Measurements from ENCODE around the gene IGSF23. TPM values are rescaled to one million over a fixed set of nuclear protein-coding genes. Genes with fewer than 3 reads are reported as not detected.
A peak's percentile ranks its signal among the peaks of the same experiment; 100 is the strongest.

The IGSF23 gene
- total RNA-seq, 4 donors from 2014 or later = not detected

DNA sequence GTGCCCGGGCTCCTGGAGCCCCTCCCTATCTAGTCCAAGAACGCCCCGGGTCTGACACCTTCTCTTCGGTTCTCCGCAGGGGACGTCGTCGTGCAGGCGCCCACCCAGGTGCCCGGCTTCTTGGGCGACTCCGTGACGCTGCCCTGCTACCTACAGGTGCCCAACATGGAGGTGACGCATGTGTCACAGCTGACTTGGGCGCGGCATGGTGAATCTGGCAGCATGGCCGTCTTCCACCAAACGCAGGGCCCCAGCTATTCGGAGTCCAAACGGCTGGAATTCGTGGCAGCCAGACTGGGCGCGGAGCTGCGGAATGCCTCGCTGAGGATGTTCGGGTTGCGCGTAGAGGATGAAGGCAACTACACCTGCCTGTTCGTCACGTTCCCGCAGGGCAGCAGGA, 33.8 kb downstream of the IGSF23 start:
- H3K4me3 ChIP-seq (ENCODE audit: low read depth, poor library complexity, severe bottlenecking) = no peak overlapping the region
- intact Hi-C loops (cut with DNase I; ENCODE audit: low total_unique reads) = no loop called here
- WGBS, 2 donors = 57 to 78% methylated on average over 30 to 31 of the region's 31 CpGs
- DNase-seq (ENCODE audit: low spot score in 2 of 2) = no peak
- no peak for TF ChIP-seq POLR2A (IDR thresholded peaks at IDR 0.05)
- TF ChIP-seq, protein P1, sequence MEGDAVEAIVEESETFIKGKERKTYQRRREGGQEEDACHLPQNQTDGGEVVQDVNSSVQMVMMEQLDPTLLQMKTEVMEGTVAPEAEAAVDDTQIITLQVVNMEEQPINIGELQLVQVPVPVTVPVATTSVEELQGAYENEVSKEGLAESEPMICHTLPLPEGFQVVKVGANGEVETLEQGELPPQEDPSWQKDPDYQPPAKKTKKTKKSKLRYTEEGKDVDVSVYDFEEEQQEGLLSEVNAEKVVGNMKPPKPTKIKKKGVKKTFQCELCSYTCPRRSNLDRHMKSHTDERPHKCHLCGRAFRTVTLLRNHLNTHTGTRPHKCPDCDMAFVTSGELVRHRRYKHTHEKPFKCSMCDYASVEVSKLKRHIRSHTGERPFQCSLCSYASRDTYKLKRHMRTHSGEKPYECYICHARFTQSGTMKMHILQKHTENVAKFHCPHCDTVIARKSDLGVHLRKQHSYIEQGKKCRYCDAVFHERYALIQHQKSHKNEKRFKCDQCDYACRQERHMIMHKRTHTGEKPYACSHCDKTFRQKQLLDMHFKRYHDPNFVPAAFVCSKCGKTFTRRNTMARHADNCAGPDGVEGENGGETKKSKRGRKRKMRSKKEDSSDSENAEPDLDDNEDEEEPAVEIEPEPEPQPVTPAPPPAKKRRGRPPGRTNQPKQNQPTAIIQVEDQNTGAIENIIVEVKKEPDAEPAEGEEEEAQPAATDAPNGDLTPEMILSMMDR (IDR thresholded peaks at IDR 0.05) = no peak

DNA sequence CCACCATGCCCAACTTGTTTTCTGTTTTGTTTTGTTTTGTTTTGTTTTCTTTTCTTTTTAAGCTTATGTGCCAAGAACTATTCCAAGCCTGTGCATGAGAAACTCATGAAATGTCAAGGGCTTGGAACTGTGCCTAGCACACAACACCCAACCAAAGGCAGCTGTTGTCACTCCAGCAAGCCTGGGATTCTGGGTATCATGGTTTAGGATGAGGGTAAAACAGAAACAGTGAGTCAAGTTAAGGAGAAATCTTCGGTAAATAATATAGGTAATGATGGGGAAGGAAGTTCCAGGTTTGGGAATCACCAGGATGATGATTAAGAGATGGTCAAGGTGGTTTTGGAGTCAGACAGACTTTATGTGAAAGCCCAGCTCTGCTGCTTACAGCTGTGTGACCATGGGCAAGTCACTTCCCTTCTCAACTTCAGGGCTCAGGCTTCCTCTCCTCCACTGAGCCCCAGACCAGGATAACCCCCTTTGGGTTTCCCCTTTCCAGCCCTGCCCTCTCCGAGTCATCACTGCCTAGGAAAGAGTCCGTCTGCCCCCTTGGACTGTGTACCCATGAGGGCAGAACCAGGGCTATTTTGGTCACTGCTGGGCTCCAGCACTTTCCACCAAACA, 35.4 kb downstream of the IGSF23 start:
- TF ChIP-seq POLR2A (IDR thresholded peaks at IDR 0.05) = no peak
- TF ChIP-seq, protein P1 (IDR thresholded peaks at IDR 0.05) = no peak
- intact Hi-C loops (cut with DNase I; ENCODE audit: low total_unique reads) = no loop called here
- WGBS, 2 donors = 70 to 75% methylated on average over 3 of the region's 3 CpGs
- DNase-seq (ENCODE audit: low spot score in 2 of 2) = no peak
- no peak overlapping the region for H3K4me3 ChIP-seq (ENCODE audit: low read depth, poor library complexity, severe bottlenecking)

DNA sequence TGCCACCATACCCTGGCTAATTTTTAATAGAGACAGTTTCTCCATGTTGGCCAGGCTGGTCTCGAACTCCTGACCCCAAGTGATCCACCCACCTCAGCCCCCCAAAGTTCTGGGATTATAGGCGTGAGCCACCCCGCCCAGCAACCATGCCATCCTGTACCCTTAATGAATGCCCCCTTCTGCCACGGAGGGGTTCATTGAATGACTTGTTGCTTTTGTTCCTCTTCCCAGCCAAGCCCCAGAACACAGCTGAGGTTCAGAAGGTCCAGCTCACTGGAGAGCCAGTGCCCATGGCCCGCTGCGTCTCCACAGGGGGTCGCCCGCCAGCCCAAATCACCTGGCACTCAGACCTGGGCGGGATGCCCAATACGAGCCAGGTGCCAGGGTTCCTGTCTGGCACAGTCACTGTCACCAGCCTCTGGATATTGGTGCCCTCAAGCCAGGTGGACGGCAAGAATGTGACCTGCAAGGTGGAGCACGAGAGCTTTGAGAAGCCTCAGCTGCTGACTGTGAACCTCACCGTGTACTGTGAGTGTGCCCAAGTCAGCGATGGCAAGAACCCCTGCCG, 36.3 kb downstream of the IGSF23 start:
- 88 to 94% methylated on average over 12 to 14 of the region's 15 CpGs for WGBS, 2 donors
- no peak for DNase-seq (ENCODE audit: low spot score in 2 of 2)
- intact Hi-C loops (cut with DNase I; ENCODE audit: low total_unique reads) = no loop called here
- no peak for TF ChIP-seq POLR2A (IDR thresholded peaks at IDR 0.05)
- TF ChIP-seq, protein P1 (IDR thresholded peaks at IDR 0.05) = no peak
- H3K4me3 ChIP-seq (ENCODE audit: low read depth, poor library complexity, severe bottlenecking) = no peak overlapping the region

DNA sequence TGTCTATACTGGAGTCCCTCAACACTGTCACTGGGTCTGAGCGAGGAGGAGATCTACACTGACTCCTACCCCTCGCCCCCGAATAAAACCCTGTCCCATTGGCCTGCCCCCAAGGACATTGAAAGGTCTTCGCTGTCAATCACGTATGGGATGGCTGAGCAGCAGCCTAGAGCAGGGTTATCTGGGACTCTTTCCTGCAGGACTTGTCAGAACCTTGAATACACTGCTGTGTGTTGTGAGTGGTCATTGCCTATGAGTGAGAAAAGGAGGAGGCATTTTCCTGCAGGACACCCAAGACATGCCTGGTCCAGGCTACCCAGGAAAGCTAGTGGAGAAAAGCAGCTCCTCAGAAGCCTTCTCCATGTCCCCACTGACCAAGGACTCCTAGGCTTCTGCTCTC, 40.0 kb downstream of the IGSF23 start:
- intact Hi-C loops (cut with DNase I; ENCODE audit: low total_unique reads) = no loop called here
- TF ChIP-seq, protein P1 (IDR thresholded peaks at IDR 0.05) = no peak
- no peak for TF ChIP-seq POLR2A (IDR thresholded peaks at IDR 0.05)
- no peak for DNase-seq (ENCODE audit: low spot score in 2 of 2)
- 90 to 94% methylated on average over 5 of the region's 5 CpGs for WGBS, 2 donors
- no peak overlapping the region for H3K4me3 ChIP-seq (ENCODE audit: low read depth, poor library complexity, severe bottlenecking)

DNA sequence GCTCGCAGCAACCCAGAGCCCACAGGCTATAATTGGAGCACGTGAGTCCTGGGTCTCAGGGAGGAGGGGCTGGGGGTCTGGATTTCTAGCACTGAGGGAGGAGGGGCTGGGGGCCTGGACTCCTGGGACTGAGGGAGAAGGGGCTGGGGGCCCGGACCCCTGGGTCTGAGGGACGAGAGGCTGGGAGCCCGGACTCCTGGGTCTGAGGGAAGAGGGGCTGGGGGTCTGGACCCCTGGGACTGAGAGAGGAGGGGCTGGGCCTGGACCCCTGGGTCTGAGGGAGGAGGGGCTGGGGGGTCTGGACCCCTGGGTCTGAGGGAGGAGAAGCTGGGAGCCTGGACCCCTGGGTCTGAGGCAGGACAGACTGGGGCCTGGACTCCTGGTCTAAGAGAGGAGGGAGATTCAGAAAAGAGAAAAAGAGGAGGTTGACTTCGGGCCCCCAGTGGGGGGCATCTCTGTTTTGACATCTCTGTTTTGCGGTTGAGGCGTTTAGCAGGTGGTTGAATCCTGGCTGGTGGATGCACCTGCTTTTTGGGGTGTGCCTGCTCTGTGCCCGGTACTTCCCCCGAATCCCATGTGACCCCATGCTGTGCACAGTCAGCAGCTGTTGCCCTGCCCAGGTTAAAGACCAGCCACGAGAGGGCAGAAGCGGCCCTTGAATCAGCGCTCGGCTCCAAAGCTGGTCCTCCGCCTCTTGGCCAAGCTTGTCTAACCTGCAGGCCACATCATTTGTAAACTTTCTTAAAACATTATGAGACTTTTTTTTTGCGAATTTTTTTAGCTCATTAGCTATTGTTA, 40.8 kb downstream of the IGSF23 start:
- intact Hi-C loops (cut with DNase I; ENCODE audit: low total_unique reads) = no loop called here
- TF ChIP-seq, protein P1 (IDR thresholded peaks at IDR 0.05) = no peak
- no peak for TF ChIP-seq POLR2A (IDR thresholded peaks at IDR 0.05)
- no peak overlapping the region for H3K4me3 ChIP-seq (ENCODE audit: low read depth, poor library complexity, severe bottlenecking)
- DNase-seq (ENCODE audit: low spot score in 2 of 2) = peak; percentile 69 to 91
- WGBS, 2 donors = 50 to 52% methylated on average over 16 of the region's 16 CpGs
